Gastrocnemius medialis (tissue), 4 donors: Measurements from ENCODE around the gene DMPK.

Source experiments
- POLR2A ChIP-seq, 2 donors: fragments of 450-650 bp; IDR thresholded peaks; one replicate each; pipeline ENCODE4 v1.6.1; 2017; ENCODE audit warnings: antibody characterized with exemption in 2 of 2, mild to moderate bottlenecking in 2 of 2, moderate library complexity in 2 of 2
- TF ChIP-seq, protein P1 (sequence below), 5 experiments: fragments of 450-650 bp in 3 of 5; fragments of 200-600 bp in 2 of 5; sonication (generic) in 2 of 5; IDR thresholded peaks in 4 of 5; conservative IDR thresholded peaks in 1 of 5; 1 replicate in 4 of 5; 2 replicates in 1 of 5; pipeline ENCODE4 v1.5.1; 2016 to 2019; ENCODE audit warnings: antibody characterized with exemption in 5 of 5, mild to moderate bottlenecking in 3 of 5, moderate library complexity in 3 of 5

GRCh38 chr19:45785781-45786532 is 3.7 kb upstream of the DMPK start:
- no peak for TF ChIP-seq POLR2A (IDR thresholded peaks at IDR 0.05)
- TF ChIP-seq, protein P1, sequence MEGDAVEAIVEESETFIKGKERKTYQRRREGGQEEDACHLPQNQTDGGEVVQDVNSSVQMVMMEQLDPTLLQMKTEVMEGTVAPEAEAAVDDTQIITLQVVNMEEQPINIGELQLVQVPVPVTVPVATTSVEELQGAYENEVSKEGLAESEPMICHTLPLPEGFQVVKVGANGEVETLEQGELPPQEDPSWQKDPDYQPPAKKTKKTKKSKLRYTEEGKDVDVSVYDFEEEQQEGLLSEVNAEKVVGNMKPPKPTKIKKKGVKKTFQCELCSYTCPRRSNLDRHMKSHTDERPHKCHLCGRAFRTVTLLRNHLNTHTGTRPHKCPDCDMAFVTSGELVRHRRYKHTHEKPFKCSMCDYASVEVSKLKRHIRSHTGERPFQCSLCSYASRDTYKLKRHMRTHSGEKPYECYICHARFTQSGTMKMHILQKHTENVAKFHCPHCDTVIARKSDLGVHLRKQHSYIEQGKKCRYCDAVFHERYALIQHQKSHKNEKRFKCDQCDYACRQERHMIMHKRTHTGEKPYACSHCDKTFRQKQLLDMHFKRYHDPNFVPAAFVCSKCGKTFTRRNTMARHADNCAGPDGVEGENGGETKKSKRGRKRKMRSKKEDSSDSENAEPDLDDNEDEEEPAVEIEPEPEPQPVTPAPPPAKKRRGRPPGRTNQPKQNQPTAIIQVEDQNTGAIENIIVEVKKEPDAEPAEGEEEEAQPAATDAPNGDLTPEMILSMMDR (IDR thresholded peaks at IDR 0.05 in 4 of 5, conservative IDR thresholded peaks at IDR 0.05 in 1 of 5): no peak
